ENCODE data around the gene GRK5. TPM values are rescaled to one million over a fixed set of nuclear protein-coding genes. Genes with fewer than 3 reads are reported as not detected.
"Not testable (repeated sequence)": the region's sequence is repeated elsewhere in the genome, so short reads cannot be mapped to it uniquely, and the experiment has no call there.

GRK5 gene
- total RNA-seq, 4 donors from 2014 or later = 6.0 to 111 (median 9.5) TPM

- no peak for DNase-seq
- TF ChIP-seq POLR2AphosphoS5 (IDR thresholded peaks at IDR 0.05) (no peak), CTCF (IDR thresholded peaks at IDR 0.05) (no peak), POLR2A (IDR thresholded peaks at IDR 0.05) (no peak), EP300 (IDR thresholded peaks at IDR 0.05; ENCODE audit: low read depth) (no peak)
- no peaks in the 10 kb centered on the region for H3K27me3 ChIP-seq
- no peak overlapping the region for H3K27ac ChIP-seq
- 82 to 84% methylated on average over 5 to 6 of the region's 6 CpGs for WGBS, 2 donors (ENCODE audit: low coverage in 1 of 2)
- in situ Hi-C loops (cut with MboI; ENCODE audit: low pct_ligation_motif_present in 1 of 4, low pct_unique_long_range_greater_than_20kb in 1 of 4, low sequenced_read_pairs in 3 of 4) (no loop called here), intact Hi-C loops (cut with DNase I; ENCODE audit: low total_unique reads) (no loop called here)
- H3K4me1 ChIP-seq = peaks cover 1 to 18% (median 10%) of the 10 kb centered on the region in 4 donors
- H3K36me3 ChIP-seq = no peaks in the 10 kb centered on the region
- no peaks in the 10 kb centered on the region for H3K9me3 ChIP-seq
- H3K4me3 ChIP-seq = no peak overlapping the region
Observed at GRCh38 chr10:119227825-119228224, 20.5 kb downstream of the GRK5 start.

- intact Hi-C loops (cut with DNase I; ENCODE audit: low total_unique reads) = no loop called here
Observed at GRCh38 chr10:119231654-119232053, 24.3 kb downstream of the GRK5 start.

GRCh38 chr10:119232439-119232838, 25.1 kb downstream of the GRK5 start:
- DNase-seq; intact Hi-C loops (cut with DNase I; ENCODE audit: low total_unique reads); H3K9me3 ChIP-seq; H3K4me3 ChIP-seq; H3K27me3 ChIP-seq; in situ Hi-C loops (cut with MboI; ENCODE audit: low pct_ligation_motif_present in 1 of 4, low pct_unique_long_range_greater_than_20kb in 1 of 4, low sequenced_read_pairs in 3 of 4); H3K36me3 ChIP-seq: not testable (repeated sequence)
- Histone ChIP-seq H3K4me1 (peaks cover 5 to 40% (median 19%) of the 10 kb centered on the region in 4 donors), H3K27ac (peak overlapping the region in 3 of 4 donors; percentile 42 to 47 (median 44))
- 20 to 71% methylated on average over 1 to 4 of the region's 4 CpGs for WGBS, 2 donors (ENCODE audit: low coverage in 1 of 2)

More at GRCh38 chr10:119231654-119232053, 24.3 kb downstream of the GRK5 start:
- Histone ChIP-seq H3K27me3 (no peaks in the 10 kb centered on the region), H3K36me3 (no peaks in the 10 kb centered on the region), H3K9me3 (no peaks in the 10 kb centered on the region), H3K4me3 (no peak overlapping the region), H3K4me1 (peaks cover 5 to 33% (median 19%) of the 10 kb centered on the region in 4 donors), H3K27ac (no peak overlapping the region)
- TF ChIP-seq CTCF (IDR thresholded peaks at IDR 0.05) (no peak), POLR2A (IDR thresholded peaks at IDR 0.05) (no peak), POLR2AphosphoS5 (IDR thresholded peaks at IDR 0.05) (no peak), EP300 (IDR thresholded peaks at IDR 0.05; ENCODE audit: low read depth) (no peak)
- 72 to 86% methylated on average over 6 to 7 of the region's 7 CpGs for WGBS, 2 donors (ENCODE audit: low coverage in 1 of 2)
- no peak for DNase-seq
- in situ Hi-C loops (cut with MboI; ENCODE audit: low pct_ligation_motif_present in 1 of 4, low pct_unique_long_range_greater_than_20kb in 1 of 4, low sequenced_read_pairs in 3 of 4) = no loop called here

- Histone ChIP-seq H3K9me3 (no peaks in the 10 kb centered on the region), H3K27ac (peak overlapping the region; percentile 42 to 64 (median 46)), H3K36me3 (no peaks in the 10 kb centered on the region), H3K27me3 (no peaks in the 10 kb centered on the region), H3K4me1 (peaks cover 10 to 48% (median 19%) of the 10 kb centered on the region in 4 donors), H3K4me3 (no peak overlapping the region)
- WGBS, 2 donors (ENCODE audit: low coverage in 1 of 2) = 69% methylated on average over 5 of the region's 5 CpGs; no CpG with 5 or more reads in 1 of the 2 donors
- DNase-seq = no peak
- intact Hi-C loops (cut with DNase I; ENCODE audit: low total_unique reads) (no loop called here), in situ Hi-C loops (cut with MboI; ENCODE audit: low pct_ligation_motif_present in 1 of 4, low pct_unique_long_range_greater_than_20kb in 1 of 4, low sequenced_read_pairs in 3 of 4) (no loop called here)
- TF ChIP-seq EP300 (IDR thresholded peaks at IDR 0.05; ENCODE audit: low read depth) = no peak
- no peak for TF ChIP-seq POLR2A (IDR thresholded peaks at IDR 0.05)
- no peak for TF ChIP-seq CTCF (IDR thresholded peaks at IDR 0.05)
- no peak for TF ChIP-seq POLR2AphosphoS5 (IDR thresholded peaks at IDR 0.05)
Observed at GRCh38 chr10:119233123-119233820, 25.9 kb downstream of the GRK5 start.
